GM12878 (cell line): Measurements from ENCODE around the gene KHDRBS2. TPM values are rescaled to one million over a fixed set of nuclear protein-coding genes. Genes with fewer than 3 reads are reported as not detected.
A peak's percentile ranks its signal among the peaks of the same experiment; 100 is the strongest.

Source experiments
- BCL11A ChIP-seq: IDR thresholded peaks from 2 replicates; pipeline ENCODE4 v1.6.1; 2011; ENCODE audit warnings: low read depth, low read length
- ESRRA ChIP-seq: IDR thresholded peaks from 2 replicates; pipeline ENCODE4 v1.6.1; 2012; ENCODE audit warnings: mild to moderate bottlenecking, low read length, improper control_type of control experiment
- FOS ChIP-seq: IDR thresholded peaks from 3 replicates; pipeline ENCODE4 v1.6.1; 2011; ENCODE audit warnings: borderline replicate concordance; ENCODE audit not compliant: insufficient read length; ENCODE audit errors: extremely low read depth
- GATAD2B ChIP-seq: fragments of 450-650 bp; conservative IDR thresholded peaks from 2 replicates; pipeline ENCODE4 v1.6.1; 2017; ENCODE audit warnings: low read depth, mild to moderate bottlenecking, moderate library complexity
- KLF5 ChIP-seq: fragments of 450-650 bp; IDR thresholded peaks from 2 replicates; pipeline ENCODE4 v1.6.1; 2014; ENCODE audit warnings: mild to moderate bottlenecking; ENCODE audit not compliant: partially characterized antibody
- LARP7 ChIP-seq: fragments of 450-650 bp; IDR thresholded peaks from 2 replicates; pipeline ENCODE4 v1.6.1; 2017; ENCODE audit warnings: mild to moderate bottlenecking
- MEF2A ChIP-seq: IDR thresholded peaks from 2 replicates; pipeline ENCODE4 v1.6.1; 2011; ENCODE audit warnings: low read depth, mild to moderate bottlenecking, low read length, moderate library complexity; ENCODE audit not compliant: insufficient read depth
- MTA2 ChIP-seq: fragments of 450-650 bp; IDR thresholded peaks from 2 replicates; pipeline ENCODE4 v1.6.1; 2016; ENCODE audit warnings: low read depth, mild to moderate bottlenecking, moderate library complexity
- MTA3 ChIP-seq: IDR thresholded peaks from 2 replicates; pipeline ENCODE4 v1.6.1; 2012; ENCODE audit warnings: low read length, inconsistent platforms, borderline replicate concordance
- NBN ChIP-seq: fragments of 450-650 bp; IDR thresholded peaks from 2 replicates; pipeline ENCODE4 v1.6.1; 2016
- NFIC ChIP-seq: IDR thresholded peaks from 2 replicates; pipeline ENCODE4 v1.6.1; 2012; ENCODE audit warnings: low read depth, mild to moderate bottlenecking, inconsistent platforms, low read length, moderate library complexity
- NFYB ChIP-seq: IDR thresholded peaks from 2 replicates; pipeline ENCODE4 v1.6.1; 2011; ENCODE audit warnings: low read depth, mild to moderate bottlenecking, low read length, improper control_type of control experiment, moderate library complexity; ENCODE audit not compliant: insufficient read depth
- PBX3 ChIP-seq: IDR thresholded peaks from 2 replicates; pipeline ENCODE4 v1.6.1; 2011; ENCODE audit warnings: mild to moderate bottlenecking, low read depth, low read length, moderate library complexity; ENCODE audit not compliant: insufficient replicate concordance
- RCOR1 ChIP-seq: conservative IDR thresholded peaks from 2 replicates; pipeline ENCODE4 v1.6.1; 2012; ENCODE audit warnings: low read depth, low read length, improper control_type of control experiment
- SIN3A ChIP-seq: IDR thresholded peaks from 2 replicates; pipeline ENCODE4 v1.6.1; 2012; ENCODE audit warnings: low read depth, low read length, improper control_type of control experiment
- SPI1 ChIP-seq: IDR thresholded peaks from 2 replicates; pipeline ENCODE4 v1.6.1; 2011; ENCODE audit warnings: low read depth, mild to moderate bottlenecking, low read length, moderate library complexity, borderline replicate concordance; ENCODE audit not compliant: insufficient read depth
- SREBF1 ChIP-seq: IDR thresholded peaks from 2 replicates; pipeline ENCODE4 v1.6.1; 2012; ENCODE audit warnings: mild to moderate bottlenecking, low read length
- ZBED1 ChIP-seq: IDR thresholded peaks from 2 replicates; pipeline ENCODE4 v1.6.1; 2016; ENCODE audit warnings: borderline replicate concordance
- ZNF384 ChIP-seq: IDR thresholded peaks from 2 replicates; pipeline ENCODE4 v1.6.1; 2012; ENCODE audit warnings: low read depth, mild to moderate bottlenecking, low read length, improper control_type of control experiment, borderline replicate concordance
- polyA plus RNA-seq, 11 experiments: library from polyadenylated mRNA; depleted of rRNA in 4 of 11; unstranded in 6 of 11; stranded (reverse) in 5 of 11; fragments of >200 nt; fragmentation: Nextera tagmentation in 4 of 11; fragmentation: Illumina TruSeq in 1 of 11; extraction: Ambion mirVana in 4 of 11; extraction: Trizol in 1 of 11; gene quantifications; 1 replicate in 1 of 11; 2 replicates in 10 of 11; pipeline versions ENCODE4 v1.2.1 to v1.2.3, GENCODE V29; 2011 to 2016; ENCODE audit warnings: inconsistent platforms in 2 of 11, missing spikeins in 2 of 11, low read depth in 1 of 11
- total RNA-seq, 4 experiments: library from RNA; depleted of rRNA in 3 of 4; stranded (reverse); fragments of >200 nt in 3 of 4; fragmentation: Illumina TruSeq in 1 of 4; extraction: Trizol in 1 of 4; gene quantifications; 2 replicates each; pipeline versions ENCODE4 v1.2.1 to v1.2.3, GENCODE V29; 2013 to 2021
- TF ChIP-seq, protein P1 (sequence below): IDR thresholded peaks from 2 replicates; pipeline ENCODE4 v1.6.1; 2012; ENCODE audit warnings: low read length, inconsistent platforms

The KHDRBS2 gene
- total and polyA plus RNA-seq, 10 of the 15 experiments (the other 5 are each of a cell fraction or from before 2014, with no cell fraction given) = 0.11 to 0.56 TPM; not detected in 8

- TF ChIP-seq NFYB (no peak), SPI1 (peak; percentile 98), FOS (no peak), PBX3 (no peak), RCOR1 (peak; percentile 91; the same call in 1 of the 2 replicates), ZBED1 (no peak), ESRRA (no peak), ZNF384 (peak; percentile 100), GATAD2B (no peak), NBN (peak; percentile 95), NFIC (peak; percentile 96), KLF5 (peak; percentile 71), MTA2 (peak; percentile 92), MTA3 (peak; percentile 84), MEF2A (peak; percentile 78), BCL11A (peak; percentile 81; the same call in 1 of the 2 replicates), LARP7 (no peak), SIN3A (no peak), SREBF1 (no peak)
- TF ChIP-seq, protein P1, sequence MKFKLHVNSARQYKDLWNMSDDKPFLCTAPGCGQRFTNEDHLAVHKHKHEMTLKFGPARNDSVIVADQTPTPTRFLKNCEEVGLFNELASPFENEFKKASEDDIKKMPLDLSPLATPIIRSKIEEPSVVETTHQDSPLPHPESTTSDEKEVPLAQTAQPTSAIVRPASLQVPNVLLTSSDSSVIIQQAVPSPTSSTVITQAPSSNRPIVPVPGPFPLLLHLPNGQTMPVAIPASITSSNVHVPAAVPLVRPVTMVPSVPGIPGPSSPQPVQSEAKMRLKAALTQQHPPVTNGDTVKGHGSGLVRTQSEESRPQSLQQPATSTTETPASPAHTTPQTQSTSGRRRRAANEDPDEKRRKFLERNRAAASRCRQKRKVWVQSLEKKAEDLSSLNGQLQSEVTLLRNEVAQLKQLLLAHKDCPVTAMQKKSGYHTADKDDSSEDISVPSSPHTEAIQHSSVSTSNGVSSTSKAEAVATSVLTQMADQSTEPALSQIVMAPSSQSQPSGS = peak; percentile 92
- TF ChIP-seq, all 136 proteins: peak for 40
Observed at GRCh38 chr6:62298745-62299392, 12.8 kb upstream of the KHDRBS2 start (continued).
